Large intestine (tissue), 3 donors: ENCODE results near the gene SPATA1. TPM values are rescaled to one million over a fixed set of nuclear protein-coding genes. Genes with fewer than 3 reads are reported as not detected.

ENCODE experiments used
- DNase-seq, 2 donors: peaks; one replicate each; pipeline versions ENCODE4 v3.0.0 to v3.0.0-alpha.2; 2013
- H3K27ac ChIP-seq: one replicate; pipeline ENCODE4 v1.5.1; 2013; ENCODE audit warnings: low read length
- H3K27me3 ChIP-seq: 2 replicates; pipeline ENCODE4 v1.6.1; 2013; ENCODE audit warnings: low read length; ENCODE audit not compliant: control insufficient read depth, insufficient read depth
- H3K36me3 ChIP-seq: 2 replicates; pipeline ENCODE4 v1.6.1; 2013; ENCODE audit warnings: low read length; ENCODE audit not compliant: control insufficient read depth, insufficient read depth
- H3K4me1 ChIP-seq: one replicate; pipeline ENCODE4 v1.6.1; 2013; ENCODE audit warnings: low read length; ENCODE audit not compliant: control insufficient read depth, insufficient read depth
- H3K4me3 ChIP-seq: one replicate; pipeline ENCODE4 v1.5.1; 2013; ENCODE audit warnings: low read length
- H3K9me3 ChIP-seq: one replicate; pipeline ENCODE4 v1.6.1; 2013; ENCODE audit warnings: mild to moderate bottlenecking, low read depth, low read length, moderate library complexity; ENCODE audit not compliant: control insufficient read depth
- WGBS: methylation state at CpG from one replicate; pipeline ENCODE4 v1.1.5; 2013; ENCODE audit warnings: low lambda C conversion rate; ENCODE audit not compliant: insufficient coverage; 5-methylcytosine and 5-hydroxymethylcytosine counted together
- polyA plus RNA-seq: library from polyadenylated mRNA; unstranded; fragments of 120-200 nt; gene quantifications from one replicate; pipeline ENCODE4 v1.2.1, GENCODE V29; 2013

Gene SPATA1
- polyA plus RNA-seq, 1 donor: 4.5 TPM

- H3K9me3 ChIP-seq: peaks cover 3% of the 10 kb centered on the region
- no peaks in the 10 kb centered on the region for H3K27me3 ChIP-seq
- H3K36me3 ChIP-seq: peaks cover 21% of the 10 kb centered on the region
- DNase-seq: no peak
- H3K4me3 ChIP-seq: no peak overlapping the region
- peaks cover 7% of the 10 kb centered on the region for H3K4me1 ChIP-seq
- H3K27ac ChIP-seq: no peak overlapping the region
Observed at GRCh38 chr1:84569216-84569615, 63.0 kb downstream of the SPATA1 start.

GRCh38 chr1:84570436-84571149 lies 64.4 kb downstream of the SPATA1 start:
- H3K36me3 ChIP-seq: peaks cover 14% of the 10 kb centered on the region
- H3K4me3 ChIP-seq: no peak overlapping the region
- 100% methylated on average over 3 of the region's 7 CpGs for WGBS
- peaks cover 7% of the 10 kb centered on the region for H3K4me1 ChIP-seq
- H3K27me3 ChIP-seq: no peaks in the 10 kb centered on the region
- peaks cover 3% of the 10 kb centered on the region for H3K9me3 ChIP-seq
- DNase-seq: no peak
- H3K27ac ChIP-seq: no peak overlapping the region

DNA sequence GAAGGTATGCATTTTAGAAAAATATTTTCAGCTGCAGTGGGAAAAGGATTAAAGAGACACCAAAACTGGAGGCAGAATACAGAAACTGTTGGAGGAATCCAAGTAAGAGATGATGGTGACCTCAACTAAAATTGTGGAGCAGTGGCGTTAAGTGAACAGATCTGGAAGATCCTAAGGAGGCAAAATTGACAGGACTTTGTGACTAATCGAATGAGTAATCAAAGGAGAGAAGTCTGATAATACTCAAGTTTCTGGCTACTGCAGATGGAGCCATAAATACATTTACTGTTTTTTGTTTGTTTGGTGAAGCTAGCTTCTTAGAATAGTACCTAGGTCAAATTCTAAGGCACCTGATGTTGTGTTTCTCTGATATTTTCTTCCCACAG lies 65.0 kb downstream of the SPATA1 start:
- Histone ChIP-seq H3K27ac (no peak overlapping the region), H3K9me3 (peaks cover 3% of the 10 kb centered on the region), H3K4me3 (no peak overlapping the region), H3K36me3 (peaks cover 14% of the 10 kb centered on the region), H3K27me3 (no peaks in the 10 kb centered on the region), H3K4me1 (peaks cover 7% of the 10 kb centered on the region)
- DNase-seq: no peak
- 100% methylated on average over 1 of the region's 2 CpGs for WGBS

GRCh38 chr1:84573481-84573966 lies 67.3 kb downstream of the SPATA1 start:
- peak; percentile 23 to 76 for DNase-seq
- WGBS: no CpG with 5 or more reads among the region's 5 CpGs
- peak overlapping the region; percentile 81 for H3K4me3 ChIP-seq
- H3K27ac ChIP-seq: peak overlapping the region; percentile 90
- peaks cover 7% of the 10 kb centered on the region for H3K4me1 ChIP-seq
- H3K36me3 ChIP-seq: peaks cover 9% of the 10 kb centered on the region
- no peaks in the 10 kb centered on the region for H3K27me3 ChIP-seq
- peaks cover 3% of the 10 kb centered on the region for H3K9me3 ChIP-seq

DNA sequence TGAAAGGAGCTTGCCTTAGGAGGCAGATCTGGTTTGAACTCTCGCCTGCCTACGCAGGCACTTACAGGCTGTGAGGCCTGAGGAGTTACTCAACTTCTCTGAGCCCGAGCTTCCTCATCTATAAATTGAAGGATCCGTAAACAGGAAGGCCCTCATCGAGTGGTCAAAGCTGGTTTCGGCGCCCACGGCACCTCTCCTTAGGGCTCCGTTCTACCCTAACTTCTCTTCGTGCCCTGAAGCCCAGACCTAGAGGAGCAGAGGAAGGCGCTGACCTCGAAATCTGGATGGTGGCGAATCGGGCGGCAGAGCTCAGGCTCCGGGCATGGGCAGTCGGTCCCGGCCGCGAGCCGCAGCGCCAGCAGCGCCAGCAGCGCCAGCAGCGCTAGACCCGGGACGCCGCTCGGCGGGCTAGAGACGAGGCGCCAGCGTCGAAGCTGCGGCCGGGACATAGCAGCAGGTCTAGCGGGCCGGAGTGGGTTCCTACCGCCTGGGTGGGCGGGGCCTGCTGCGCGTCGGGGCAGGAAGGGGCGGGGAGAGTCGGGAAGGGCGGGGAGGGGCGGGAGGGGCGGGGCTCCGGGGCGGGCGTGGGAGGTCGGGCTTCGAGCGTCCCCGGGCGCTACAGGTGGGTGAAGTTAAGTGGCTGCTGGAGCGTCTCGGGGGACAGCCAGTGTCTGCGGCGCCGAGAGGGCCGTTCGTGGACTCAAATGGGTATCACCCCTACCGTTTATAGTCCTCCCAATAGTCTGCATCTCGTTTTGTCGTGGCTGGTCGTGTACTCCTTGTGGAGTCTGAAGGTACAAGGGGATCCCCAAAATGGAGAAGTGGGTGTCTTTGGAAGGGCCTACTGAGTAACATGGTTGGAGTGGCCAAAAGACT lies 68.0 kb downstream of the SPATA1 start, which contains the start of gene CTBS:
Gene CTBS (minus strand): TSS at position 474 of the 876 bp plus-strand sequence. CDS start 25 bp downstream, at position 449.
- peaks cover 6% of the 10 kb centered on the region for H3K36me3 ChIP-seq
- peak; percentile 81 to 86 for DNase-seq
- H3K4me3 ChIP-seq: peak within 1 kb of the TSS; percentile 81
- H3K9me3 ChIP-seq: peaks cover 3% of the 10 kb centered on the region
- peak within 1 kb of the TSS; percentile 90 for H3K27ac ChIP-seq
- no CpG with 5 or more reads among the region's 67 CpGs for WGBS
- H3K27me3 ChIP-seq: no peaks in the 10 kb centered on the region
- peaks cover 7% of the 10 kb centered on the region for H3K4me1 ChIP-seq

- WGBS: 90% methylated on average over 2 of the region's 7 CpGs
- Histone ChIP-seq H3K4me3 (peak overlapping the region; percentile 81), H3K9me3 (peaks cover 3% of the 10 kb centered on the region), H3K36me3 (peaks cover 2% of the 10 kb centered on the region), H3K4me1 (peaks cover 7% of the 10 kb centered on the region), H3K27me3 (no peaks in the 10 kb centered on the region), H3K27ac (no peak overlapping the region)
- no peak for DNase-seq
Observed at GRCh38 chr1:84574936-84575335, 68.8 kb downstream of the SPATA1 start.

GRCh38 chr1:84581648-84582047 lies 75.5 kb downstream of the SPATA1 start:
- WGBS: no CpG with 5 or more reads among the region's 3 CpGs

GRCh38 chr1:84582802-84583587 lies 76.8 kb downstream of the SPATA1 start:
- Histone ChIP-seq H3K27ac (no peak overlapping the region), H3K4me3 (no peak overlapping the region), H3K4me1 (no peaks in the 10 kb centered on the region), H3K36me3 (no peaks in the 10 kb centered on the region), H3K9me3 (peaks cover 4% of the 10 kb centered on the region), H3K27me3 (no peaks in the 10 kb centered on the region)
- no CpG with 5 or more reads among the region's 7 CpGs for WGBS
- peak in 1 of 2 donors; percentile 46 for DNase-seq

More at GRCh38 chr1:84581648-84582047, 75.5 kb downstream of the SPATA1 start:
- Histone ChIP-seq H3K27me3 (no peaks in the 10 kb centered on the region), H3K27ac (no peak overlapping the region), H3K9me3 (peaks cover 4% of the 10 kb centered on the region), H3K4me3 (no peak overlapping the region), H3K4me1 (no peaks in the 10 kb centered on the region), H3K36me3 (no peaks in the 10 kb centered on the region)
- no peak for DNase-seq

DNA sequence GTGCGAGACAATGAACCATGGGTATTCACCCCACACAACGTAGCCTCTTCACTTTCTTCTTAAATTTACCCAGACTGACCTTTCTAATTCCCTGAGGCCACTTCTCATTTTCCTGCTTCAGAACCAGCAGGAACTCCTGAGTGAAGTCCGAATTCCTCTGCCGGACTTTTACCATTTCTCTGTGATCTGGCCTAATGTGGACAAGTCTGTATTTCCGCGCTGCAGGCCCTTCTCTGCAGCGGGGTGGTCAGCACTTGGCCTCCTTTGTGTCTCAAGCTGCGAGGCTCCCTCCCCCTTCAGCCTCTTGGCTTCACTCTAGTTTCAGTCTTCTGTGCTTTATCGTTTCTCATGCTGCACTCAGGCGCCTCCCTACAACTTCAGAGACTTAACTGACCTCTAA lies 77.5 kb downstream of the SPATA1 start:
- no peak for DNase-seq
- WGBS: 81% methylated on average over 4 of the region's 10 CpGs
- H3K36me3 ChIP-seq: no peaks in the 10 kb centered on the region
- H3K27me3 ChIP-seq: no peaks in the 10 kb centered on the region
- H3K4me1 ChIP-seq: no peaks in the 10 kb centered on the region
- H3K27ac ChIP-seq: no peak overlapping the region
- H3K4me3 ChIP-seq: no peak overlapping the region
- peaks cover 4% of the 10 kb centered on the region for H3K9me3 ChIP-seq

- Histone ChIP-seq H3K27me3 (no peaks in the 10 kb centered on the region), H3K36me3 (no peaks in the 10 kb centered on the region), H3K9me3 (peaks cover 4% of the 10 kb centered on the region), H3K27ac (no peak overlapping the region), H3K4me3 (no peak overlapping the region), H3K4me1 (no peaks in the 10 kb centered on the region)
- WGBS: no CpG with 5 or more reads among the region's 2 CpGs
- DNase-seq: no peak
Observed at GRCh38 chr1:84584126-84584525, 77.9 kb downstream of the SPATA1 start.
